Keratinocyte (primary cell): ENCODE data around the gene RANBP10.

Experiments
- CTCF ChIP-seq, 3 experiments: IDR thresholded peaks in 1 of 3; conservative IDR thresholded peaks in 1 of 3; optimal IDR thresholded peaks in 1 of 3; 2 replicates in 2 of 3; 3 replicates in 1 of 3; pipeline versions ENCODE3 to v1.5.1; 2011; ENCODE audit warnings: low read length in 3 of 3, mild to moderate bottlenecking in 3 of 3, moderate library complexity in 2 of 3, control low read depth in 1 of 3, inconsistent platforms in 1 of 3; ENCODE audit not compliant: insufficient read depth in 2 of 3; ENCODE audit errors: extremely low read depth in 1 of 3
- EZH2 ChIP-seq: IDR thresholded peaks from one replicate; pipeline ENCODE4 v1.6.1; 2012; ENCODE audit warnings: inconsistent platforms, mild to moderate bottlenecking, low read length, moderate library complexity

GRCh38 chr16:67716097-67716496 is 90.3 kb downstream of the RANBP10 start:
- TF ChIP-seq CTCF (optimal IDR thresholded peaks at IDR 0.05 in 1 of 3, IDR thresholded peaks at IDR 0.05 in 1 of 3, conservative IDR thresholded peaks at IDR 0.05 in 1 of 3; ENCODE audit: extremely low read depth in 1 of 3, insufficient read depth in 2 of 3, low read length in 3 of 3): no peak
- TF ChIP-seq EZH2: no peak
